ENCODE measurements around the gene APOA5. TPM values are rescaled to one million over a fixed set of nuclear protein-coding genes. Genes with fewer than 3 reads are reported as not detected.
A peak's percentile ranks its signal among the peaks of the same experiment; 100 is the strongest.

Gene APOA5
- total and polyA plus RNA-seq, 2 of the 13 experiments (the other 11 are each of a cell fraction or from before 2014, with no cell fraction given) = 44.0 to 49.1 TPM

- TF ChIP-seq AKNA (CRISPR knock-in tag; IDR thresholded peaks at IDR 0.05; ENCODE audit: borderline replicate concordance) (no peak), ZNF674 (CRISPR knock-in tag; IDR thresholded peaks at IDR 0.05; ENCODE audit: low read depth) (no peak), HNRNPK (IDR thresholded peaks at IDR 0.05; ENCODE audit: low read depth, low read length, poor library complexity, severe bottlenecking) (no peak), THAP7 (CRISPR knock-in tag; IDR thresholded peaks at IDR 0.05) (no peak; the same call in 1 of the 2 replicates), SIX4 (CRISPR knock-in tag; IDR thresholded peaks at IDR 0.05) (no peak), ISL2 (CRISPR knock-in tag; IDR thresholded peaks at IDR 0.05) (no peak), NCOA2 (CRISPR knock-in tag; IDR thresholded peaks at IDR 0.05) (peak; percentile 74), ZNF703 (CRISPR knock-in tag; IDR thresholded peaks at IDR 0.05; ENCODE audit: borderline replicate concordance) (0 out of 2 replicates have a peak, but pooled peaks have one; percentile 63), PRDM4 (CRISPR knock-in tag; IDR thresholded peaks at IDR 0.05; ENCODE audit: borderline replicate concordance) (no peak), ZNF609 (CRISPR knock-in tag; IDR thresholded peaks at IDR 0.05; ENCODE audit: borderline replicate concordance) (peak; percentile 64; the same call in 1 of the 2 replicates), MXI1 (IDR thresholded peaks at IDR 0.05; ENCODE audit: borderline replicate concordance, low read depth, low read length) (peak; percentile 57; the same call in 1 of the 3 replicates), ZBTB33 (CRISPR knock-in tag; IDR thresholded peaks at IDR 0.05) (peak; percentile 62; the same call in 1 of the 2 replicates)
Observed at GRCh38 chr11:116833816-116834534, 42.3 kb upstream of the APOA5 start (continued).

Measured in HepG2 (cell line).